Measurements from ENCODE around the gene PFKFB2.

GRCh38 chr1:207017615-207018559, 35.2 kb upstream of the PFKFB2 start:
- TF ChIP-seq CTCF (IDR thresholded peaks at IDR 0.05) = no peak
- no peak for TF ChIP-seq POLR2A (IDR thresholded peaks at IDR 0.05)
- peak; percentile 69 for TF ChIP-seq POLR2AphosphoS5 (IDR thresholded peaks at IDR 0.05)
